NCI-H1092 (cell line): ENCODE results near the gene SEC14L6.
A peak's percentile ranks its signal among the peaks of the same experiment; 100 is the strongest.

ENCODE experiments used
- DNase-seq: peaks from one replicate; lab custom pipeline; 2025; lab: John Stamatoyannopoulos, UW

SEC14L6 gene

GRCh38 chr22:30495041-30495784, 51.3 kb downstream of the SEC14L6 start:
- no peak for DNase-seq

GRCh38 chr22:30492144-30492543, 54.4 kb downstream of the SEC14L6 start:
- no peak for DNase-seq

- DNase-seq, result no peak
Measured at GRCh38 chr22:30491381-30491780, 55.2 kb downstream of the SEC14L6 start.

- no peak for DNase-seq
Measured at GRCh38 chr22:30490399-30490798, 56.1 kb downstream of the SEC14L6 start.

GRCh38 chr22:30488121-30488520, 58.4 kb downstream of the SEC14L6 start:
- DNase-seq, result no peak

- DNase-seq, result no peak
Measured at GRCh38 chr22:30486661-30487115, 59.9 kb downstream of the SEC14L6 start.

- DNase-seq, result no peak
Measured at GRCh38 chr22:30486118-30486517, 60.4 kb downstream of the SEC14L6 start.

GRCh38 chr22:30485362-30485988, 61.1 kb downstream of the SEC14L6 start:
- DNase-seq, result peak; percentile 22

- no peak for DNase-seq
Measured at GRCh38 chr22:30483169-30483568, 63.4 kb downstream of the SEC14L6 start.

GRCh38 chr22:30481711-30482110, 64.8 kb downstream of the SEC14L6 start:
- no peak for DNase-seq

GRCh38 chr22:30479981-30480380, 66.6 kb downstream of the SEC14L6 start:
- no peak for DNase-seq

- DNase-seq, result no peak
Measured at GRCh38 chr22:30474683-30475424, 71.7 kb downstream of the SEC14L6 start.

- DNase-seq, result no peak
Measured at GRCh38 chr22:30474121-30474520, 72.4 kb downstream of the SEC14L6 start.

GRCh38 chr22:30472994-30473720, 73.4 kb downstream of the SEC14L6 start:
- no peak for DNase-seq
